Neural cell (in vitro differentiated cells): ENCODE results near the gene POLR1A. TPM values are rescaled to one million over a fixed set of nuclear protein-coding genes. Genes with fewer than 3 reads are reported as not detected.

Source experiments
- H2AFZ ChIP-seq: fragments of 200-600, 300-800 bp; sonication (generic), shearing (Covaris generic); 2 replicates; pipeline ENCODE4 v1.6.0; 2014; ENCODE audit warnings: low read depth, mild to moderate bottlenecking, antibody characterized with exemption, low read length, moderate library complexity
- H3F3A ChIP-seq: fragments of 200-600 bp; shearing (Covaris generic); 2 replicates; pipeline ENCODE4 v1.6.1; 2016; ENCODE audit warnings: mild to moderate bottlenecking, moderate library complexity, mixed read lengths, antibody characterized with exemption, low read length; ENCODE audit not compliant: insufficient read depth, poor library complexity, severe bottlenecking
- H3K27ac ChIP-seq: fragments of 200-600, 300-800 bp; sonication (generic), shearing (Covaris generic); 2 replicates; pipeline ENCODE4 v1.5.1; 2014; ENCODE audit warnings: mild to moderate bottlenecking, low read length, moderate library complexity
- H3K27me3 ChIP-seq: fragments of 300-800, 200-600 bp; sonication (generic), shearing (Covaris generic); 2 replicates; pipeline ENCODE4 v1.6.0; 2014; ENCODE audit warnings: mild to moderate bottlenecking, low read depth, low read length, moderate library complexity; ENCODE audit not compliant: insufficient read depth
- H3K36me3 ChIP-seq: fragments of 300-800, 200-600 bp; sonication (generic), shearing (Covaris generic); 2 replicates; pipeline ENCODE4 v1.5.1; 2014; ENCODE audit warnings: mild to moderate bottlenecking, antibody characterized with exemption, low read length, moderate library complexity; ENCODE audit not compliant: insufficient read depth
- H3K4me2 ChIP-seq: fragments of 300-800, 200-600 bp; sonication (generic), shearing (Covaris generic); 2 replicates; pipeline ENCODE4 v1.6.0; 2014; ENCODE audit warnings: mild to moderate bottlenecking, low read length
- H3K4me3 ChIP-seq: fragments of 300-800, 200-600 bp; sonication (generic), shearing (Covaris generic); 2 replicates; pipeline ENCODE4 v1.5.1; 2014; ENCODE audit warnings: mild to moderate bottlenecking, low read length, moderate library complexity
- H3K79me2 ChIP-seq: fragments of 200-600 bp; shearing (Covaris generic); replicated peaks from 2 replicates; pipeline ENCODE4 v1.6.0; 2014; ENCODE audit warnings: mild to moderate bottlenecking, low read length, moderate library complexity; ENCODE audit not compliant: insufficient read depth
- H3K9ac ChIP-seq: fragments of 300-800, 200-600 bp; sonication (generic), shearing (Covaris generic); 2 replicates; pipeline ENCODE4 v1.6.1; 2016; ENCODE audit warnings: mild to moderate bottlenecking, low read length, mixed read lengths
- H3K9me2 ChIP-seq: fragments of 200-600 bp; shearing (Covaris generic); 2 replicates; pipeline ENCODE4 v1.6.1; 2016; ENCODE audit warnings: mild to moderate bottlenecking, low read length, mixed read lengths; ENCODE audit not compliant: insufficient read depth
- H3K9me3 ChIP-seq: fragments of 200-600, 300-800 bp; sonication (generic), shearing (Covaris generic); 2 replicates; pipeline ENCODE4 v1.6.1; 2016; ENCODE audit warnings: mild to moderate bottlenecking, mixed run types, low read length, moderate library complexity, mixed read lengths
- H4K20me1 ChIP-seq: fragments of 200-600 bp; shearing (Covaris generic); 2 replicates; pipeline ENCODE4 v1.6.1; 2016; ENCODE audit warnings: mild to moderate bottlenecking, mixed run types; ENCODE audit not compliant: insufficient read depth
- CTCF ChIP-seq: fragments of 450-650 bp; IDR thresholded peaks from 2 replicates; pipeline ENCODE4 v1.5.1; 2014; ENCODE audit warnings: antibody characterized with exemption, mild to moderate bottlenecking, moderate library complexity; ENCODE audit not compliant: poor library complexity, severe bottlenecking
- EP300 ChIP-seq: fragments of 450-650 bp; conservative IDR thresholded peaks from 2 replicates; pipeline ENCODE4 v1.6.1; 2014; ENCODE audit warnings: antibody characterized with exemption, mild to moderate bottlenecking, moderate library complexity; ENCODE audit not compliant: poor library complexity, severe bottlenecking
- EZH2 ChIP-seq: fragments of 200-600, 300-800 bp; shearing (Covaris generic), sonication (generic); IDR thresholded peaks from 2 replicates; pipeline ENCODE4 v1.6.1; 2014; ENCODE audit warnings: antibody characterized with exemption, low read length, borderline replicate concordance, mild to moderate bottlenecking; ENCODE audit not compliant: insufficient read depth, poor library complexity, severe bottlenecking
- MXI1 ChIP-seq: fragments of 450-650 bp; conservative IDR thresholded peaks from 2 replicates; pipeline ENCODE4 v1.6.1; 2014; ENCODE audit warnings: antibody characterized with exemption, mild to moderate bottlenecking; ENCODE audit not compliant: poor library complexity, severe bottlenecking
- POLR2AphosphoS5 ChIP-seq: IDR thresholded peaks from 2 replicates; pipeline ENCODE4 v1.6.1; 2012
- RAD21 ChIP-seq: fragments of 450-650 bp; conservative IDR thresholded peaks from 2 replicates; pipeline ENCODE4 v1.6.1; 2014; ENCODE audit warnings: antibody characterized with exemption, mild to moderate bottlenecking, moderate library complexity
- REST ChIP-seq: IDR thresholded peaks from 2 replicates; pipeline ENCODE4 v1.6.1; 2012; ENCODE audit warnings: borderline replicate concordance
- SMC3 ChIP-seq: fragments of 450-650 bp; conservative IDR thresholded peaks from 2 replicates; pipeline ENCODE4 v1.6.1; 2014; ENCODE audit warnings: antibody characterized with exemption, mild to moderate bottlenecking, moderate library complexity; ENCODE audit not compliant: poor library complexity
- TAF1 ChIP-seq: IDR thresholded peaks from 2 replicates; pipeline ENCODE4 v1.6.1; 2012; ENCODE audit warnings: low read depth
- polyA plus RNA-seq: library from polyadenylated mRNA; depleted of rRNA; stranded (reverse); fragments of >200 nt; gene quantifications from 2 replicates; pipeline ENCODE4 v1.2.3, GENCODE V29; 2014

The POLR1A gene
- polyA plus RNA-seq, 1 donor from 2014 or later = 5.4 TPM

- no peaks in the 10 kb centered on the region for H3F3A ChIP-seq
- H2AFZ ChIP-seq = no peak overlapping the region
- peaks cover 11% of the 10 kb centered on the region for H3K9me3 ChIP-seq
- H3K27me3 ChIP-seq = no peaks in the 10 kb centered on the region
- TF ChIP-seq MXI1 (no peak), REST (no peak), POLR2AphosphoS5 (no peak), CTCF (no peak), TAF1 (no peak), SMC3 (no peak), EZH2 (no peak), EP300 (no peak), RAD21 (no peak)
- H3K9me2 ChIP-seq = no peaks in the 10 kb centered on the region
- no peak overlapping the region for H3K9ac ChIP-seq
- H3K79me2 ChIP-seq = no peaks in the 10 kb centered on the region
- no peaks in the 10 kb centered on the region for H3K36me3 ChIP-seq
- no peak overlapping the region for H3K4me2 ChIP-seq
- no peak overlapping the region for H3K4me3 ChIP-seq
- no peak overlapping the region for H3K27ac ChIP-seq
- H4K20me1 ChIP-seq = no peaks in the 10 kb centered on the region
Observed at GRCh38 chr2:86017901-86018896, 87.5 kb downstream of the POLR1A start.

GRCh38 chr2:86016581-86016980, 89.1 kb downstream of the POLR1A start:
- Histone ChIP-seq H4K20me1 (no peaks in the 10 kb centered on the region), H3K36me3 (no peaks in the 10 kb centered on the region), H3K27me3 (no peaks in the 10 kb centered on the region), H2AFZ (no peak overlapping the region), H3K4me2 (no peak overlapping the region), H3F3A (no peaks in the 10 kb centered on the region), H3K9me2 (no peaks in the 10 kb centered on the region), H3K4me3 (no peak overlapping the region), H3K9ac (no peak overlapping the region), H3K9me3 (peaks cover 11% of the 10 kb centered on the region), H3K79me2 (no peaks in the 10 kb centered on the region), H3K27ac (no peak overlapping the region)
- TF ChIP-seq EZH2 = no peak
- no peak for TF ChIP-seq RAD21
- no peak for TF ChIP-seq POLR2AphosphoS5
- TF ChIP-seq TAF1 = no peak
